NK-92 treated with Interleukin-12 subunit alpha and Interleukin-12 subunit beta, amount 100 ng/mL, for 24 hours (cell line): ENCODE measurements around the gene DNAJC1.
"Not testable (repeated sequence)": the region's sequence is repeated elsewhere in the genome, so short reads cannot be mapped to it uniquely, and the experiment has no call there.

Experiments used
- DNase-seq: peaks from one replicate; lab custom pipeline; 2025; lab: John Stamatoyannopoulos, UW

Gene DNAJC1

GRCh38 chr10:22003177-22003963 is at the start of gene DNAJC1:
Gene DNAJC1 (minus strand): TSS chr10:22003730. CDS start chr10:22003434, 296 bp downstream.
- peak; percentile 81 for DNase-seq

- DNase-seq: no peak
These were observed 49.5 kb upstream of the DNAJC1 start for GRCh38 chr10:22053048-22053447.

DNA sequence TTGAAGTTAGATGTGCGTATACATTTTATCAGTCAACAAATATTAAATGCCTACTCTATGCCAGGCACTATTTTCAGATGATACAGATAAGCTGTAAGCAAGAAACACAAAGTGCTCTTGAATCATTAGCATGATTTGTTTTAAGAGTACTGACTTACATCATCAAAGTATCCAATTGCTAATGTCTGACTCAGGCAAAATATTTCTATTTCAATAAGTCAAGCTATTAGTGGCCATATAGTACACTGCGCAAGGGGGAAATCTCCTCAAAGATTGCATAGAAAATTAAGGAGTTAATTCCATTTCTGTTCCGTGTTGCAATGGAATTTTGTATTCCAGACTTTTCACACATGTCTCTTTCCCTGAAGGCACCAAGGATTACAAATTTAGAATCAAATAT is 46.1 kb upstream of the DNAJC1 start:
- no peak for DNase-seq

DNA sequence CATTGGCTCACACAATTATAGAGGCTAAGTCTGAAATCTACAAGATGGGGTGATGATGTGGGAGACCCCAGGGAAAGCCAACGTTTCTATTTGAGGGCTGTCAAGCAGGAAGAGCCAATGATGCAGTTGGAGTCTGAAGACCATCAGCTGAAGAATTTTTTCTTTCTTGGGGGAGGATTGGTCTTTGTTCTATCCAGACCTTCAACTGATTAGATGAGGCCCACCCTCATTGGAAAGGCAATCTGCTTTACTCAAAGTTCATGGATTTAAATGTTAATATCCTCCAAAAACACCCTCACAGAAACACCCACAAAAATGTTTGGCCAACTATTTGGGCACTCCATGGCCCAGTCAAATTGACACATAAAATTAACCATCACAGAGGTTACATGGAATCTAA is 44.3 kb upstream of the DNAJC1 start:
- no peak for DNase-seq

GRCh38 chr10:22043327-22043633 is 39.8 kb upstream of the DNAJC1 start:
- DNase-seq: no peak

DNA sequence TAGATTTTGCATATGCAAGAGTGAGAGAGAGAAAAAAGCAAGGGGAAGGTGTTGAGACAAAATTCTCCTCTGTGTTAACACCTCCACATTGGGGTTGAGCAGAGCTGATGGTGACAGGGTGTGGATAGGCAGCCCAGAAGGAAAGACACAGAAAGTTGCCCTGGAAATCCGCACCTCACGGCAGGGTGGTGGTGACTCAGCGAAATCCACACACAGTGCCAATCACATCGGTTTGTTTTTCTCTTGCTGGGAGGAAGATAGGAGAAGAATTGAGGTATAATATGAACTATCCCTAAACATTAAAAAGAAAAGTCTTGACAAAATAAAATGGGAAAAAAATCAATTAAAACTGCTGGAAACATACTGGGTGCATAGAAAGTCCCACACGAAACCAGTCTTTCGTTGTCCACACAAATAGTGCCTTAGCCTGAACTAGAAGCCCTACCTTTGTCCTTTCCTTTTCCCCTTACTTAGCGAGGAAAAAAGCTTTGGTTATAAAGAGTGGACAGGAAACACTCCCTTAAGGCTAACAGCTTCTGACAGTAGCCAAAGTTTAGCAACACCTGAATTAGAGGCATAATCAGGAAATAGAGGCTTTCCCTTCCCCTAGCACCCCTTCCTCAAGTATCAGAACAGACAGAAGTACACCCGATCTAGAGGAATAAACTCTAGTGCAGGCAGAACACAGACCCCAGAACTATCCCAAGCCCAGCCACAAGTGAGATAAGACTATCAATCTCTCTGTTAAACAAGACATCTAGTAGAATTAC is 39.2 kb upstream of the DNAJC1 start:
- no peak for DNase-seq

GRCh38 chr10:22034333-22034732 is 30.8 kb upstream of the DNAJC1 start:
- DNase-seq: no peak

DNA sequence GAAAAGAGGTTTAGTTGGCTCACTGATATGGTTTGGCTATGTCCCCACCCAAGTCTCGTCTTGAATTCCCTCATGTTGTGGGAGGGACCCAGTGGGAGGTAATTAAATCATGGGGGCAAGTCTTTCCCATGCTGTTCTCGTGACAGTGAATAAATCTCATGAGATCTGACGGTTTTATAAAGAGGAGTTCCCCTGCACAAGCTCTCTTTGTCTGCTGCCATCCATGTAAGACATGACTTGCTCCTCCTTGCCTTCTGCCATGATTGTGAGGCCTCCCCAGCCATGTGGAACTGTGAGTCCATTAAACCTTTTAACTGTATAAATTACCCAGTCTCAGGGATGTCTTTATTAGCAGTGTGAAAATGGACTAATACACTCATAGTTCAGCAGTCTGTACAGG is 28.7 kb upstream of the DNAJC1 start:
- not testable (repeated sequence) for DNase-seq

GRCh38 chr10:22030421-22030820 is 26.9 kb upstream of the DNAJC1 start:
- no peak for DNase-seq

- no peak for DNase-seq
These were observed 26.1 kb upstream of the DNAJC1 start for GRCh38 chr10:22029445-22030236.

DNA sequence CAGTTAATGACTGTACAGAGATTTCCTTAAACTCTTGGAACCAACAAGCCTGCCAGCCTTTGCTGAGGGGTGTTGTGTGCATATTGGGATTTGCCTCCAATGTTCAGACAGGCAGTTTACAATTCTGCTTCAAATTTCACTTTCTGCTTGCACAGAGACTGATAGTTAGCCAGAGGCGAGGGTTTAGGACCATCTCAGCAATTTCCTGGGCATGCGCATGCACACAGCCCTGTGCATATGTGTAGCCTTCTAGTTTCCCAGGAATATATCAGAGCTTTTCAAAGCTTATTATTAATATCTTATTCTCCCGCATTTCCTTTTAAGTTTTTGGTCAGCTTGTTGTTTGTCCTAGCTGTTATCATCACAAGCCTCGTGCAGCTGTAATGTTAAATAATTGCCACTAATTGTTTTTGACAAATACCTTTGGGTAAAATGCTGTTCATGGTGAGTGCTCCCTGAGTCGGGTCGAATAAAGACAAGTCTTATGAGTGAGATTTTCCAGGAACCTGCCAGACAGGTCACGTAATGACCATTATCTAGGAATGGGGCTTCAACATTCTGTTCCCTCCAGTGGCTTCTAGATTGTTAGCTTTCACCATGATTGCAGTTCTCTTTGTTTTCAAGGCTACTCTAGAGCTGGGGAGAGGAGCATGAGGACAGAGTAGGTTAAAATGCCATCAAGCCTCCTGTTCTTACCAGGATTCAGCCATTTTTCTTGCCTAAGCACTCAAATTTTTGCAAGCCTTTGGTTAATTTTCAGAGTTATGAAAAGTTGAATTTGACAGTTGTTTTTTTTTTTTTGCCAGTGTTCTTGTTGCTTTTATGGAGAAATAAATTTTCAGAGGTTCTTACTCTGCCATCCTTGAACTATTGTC is 24.1 kb upstream of the DNAJC1 start:
- DNase-seq: no peak

GRCh38 chr10:22026287-22026686 is 22.8 kb upstream of the DNAJC1 start:
- DNase-seq: no peak

DNA sequence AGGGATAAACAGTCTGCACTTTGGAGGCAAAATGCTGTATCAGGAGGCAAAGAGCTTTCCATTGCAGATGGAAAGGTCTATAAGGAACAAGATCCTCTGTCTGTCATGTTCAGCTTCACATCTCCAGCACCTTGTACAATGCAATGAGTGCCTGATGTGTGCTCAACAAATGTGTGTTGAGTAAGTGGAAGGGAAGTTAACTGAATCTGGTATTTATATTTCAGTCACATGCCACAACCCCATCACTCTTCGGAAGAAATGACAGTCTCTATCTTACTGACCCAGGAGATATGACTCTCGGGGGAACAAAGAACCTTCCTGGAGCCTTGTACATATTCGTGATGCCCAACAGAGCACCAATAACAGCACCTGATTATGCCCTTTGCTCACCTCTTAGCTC is 20.0 kb upstream of the DNAJC1 start:
- no peak for DNase-seq

DNA sequence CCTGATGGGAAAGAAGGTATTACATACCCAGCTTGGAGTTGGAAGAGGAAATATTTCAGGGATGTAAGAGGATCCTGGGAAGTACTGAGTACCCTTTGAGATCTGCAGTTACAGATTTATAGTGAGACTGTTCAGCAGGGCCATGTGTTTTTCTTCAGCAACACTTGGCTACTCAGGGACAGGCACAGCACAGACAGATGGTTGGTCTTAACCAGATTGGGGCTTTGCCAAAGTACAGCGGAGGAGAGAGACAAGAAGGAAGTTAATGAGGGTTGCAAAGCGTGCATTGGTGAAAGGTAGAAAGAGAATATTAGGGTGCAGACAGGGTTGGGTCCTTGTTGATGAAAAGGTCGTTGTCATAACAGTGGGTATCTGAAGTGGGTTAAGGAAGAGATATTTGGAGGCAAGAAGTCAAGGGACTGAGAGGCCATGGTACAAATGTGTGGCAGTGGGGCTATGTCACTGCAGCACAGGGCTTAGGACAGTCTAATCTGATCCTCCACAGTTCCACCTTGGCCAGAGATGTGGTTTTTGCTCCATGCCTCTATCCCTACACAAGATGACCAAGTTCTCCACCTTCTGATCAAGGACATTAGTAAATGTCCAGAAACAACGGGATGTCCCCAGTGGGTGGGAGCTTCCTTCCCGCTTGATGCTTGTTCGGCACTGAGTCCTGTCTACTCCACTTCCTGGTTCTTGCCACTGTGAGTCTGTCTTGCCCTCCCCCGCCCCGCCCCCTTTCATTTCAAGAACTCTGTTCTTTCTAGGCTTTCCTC is 18.9 kb upstream of the DNAJC1 start:
- no peak for DNase-seq

- not testable (repeated sequence) for DNase-seq
These were observed 17.6 kb upstream of the DNAJC1 start for GRCh38 chr10:22021144-22021543.

- DNase-seq: no peak
These were observed 13.9 kb upstream of the DNAJC1 start for GRCh38 chr10:22017283-22018020.

GRCh38 chr10:22016046-22016705 is 12.6 kb upstream of the DNAJC1 start:
- DNase-seq: no peak

DNA sequence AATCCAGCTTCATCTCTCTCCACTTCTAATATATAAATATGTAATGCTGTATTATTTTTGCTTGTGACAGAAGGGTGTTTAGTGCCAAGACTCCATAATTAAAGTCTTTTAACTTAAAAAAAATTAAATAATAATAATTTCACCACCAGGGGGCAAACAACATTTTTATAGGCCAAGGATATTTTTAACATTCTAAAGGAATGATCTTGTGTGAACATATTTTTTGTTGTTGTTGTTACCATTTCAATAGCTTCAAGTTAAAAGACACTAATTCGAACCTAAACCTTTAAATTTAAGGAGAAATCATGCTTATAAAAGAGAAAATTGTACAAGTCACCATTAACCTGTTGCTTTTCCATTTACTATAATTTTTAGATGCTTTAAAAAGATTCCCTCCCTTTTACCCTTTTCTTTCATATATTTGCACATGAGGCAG is 7.5 kb upstream of the DNAJC1 start:
- no peak for DNase-seq

DNA sequence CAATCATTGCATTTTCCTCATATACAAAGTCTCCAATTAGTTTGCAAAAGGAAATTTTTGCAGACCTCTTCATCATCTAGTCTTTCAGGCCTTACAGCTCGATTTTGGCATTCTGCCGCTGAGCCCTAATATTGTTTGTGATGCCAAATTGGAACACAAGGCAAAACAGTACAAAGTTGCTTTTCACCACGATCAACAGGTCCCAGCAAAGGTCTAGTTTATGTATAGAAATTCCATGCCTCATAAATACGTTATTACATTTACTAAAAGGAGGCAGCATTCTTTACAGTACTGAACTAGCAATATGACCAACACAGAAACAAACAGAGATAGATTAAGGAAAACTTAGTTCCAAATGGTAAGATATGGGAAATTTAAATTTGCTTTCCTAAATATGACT is 7.0 kb upstream of the DNAJC1 start:
- no peak for DNase-seq
